Measurements from ENCODE around the gene LTF. TPM values are rescaled to one million over a fixed set of nuclear protein-coding genes. Genes with fewer than 3 reads are reported as not detected.

Gene LTF
- total and polyA plus RNA-seq, 7 donors, result 0.73 to 3.8 (median 2.0) TPM

GRCh38 chr3:46472736-46473135 lies 8.0 kb upstream of the LTF start:
- no peaks in the 10 kb centered on the region for H3K9me3 ChIP-seq
- no peak for DNase-seq
- H3K27ac ChIP-seq, result no peak overlapping the region
- 90 to 95% (median 93%) methylated on average over 2 of the region's 2 CpGs for WGBS, 3 donors
- no peaks in the 10 kb centered on the region for H3K27me3 ChIP-seq (ENCODE audit: insufficient read depth in 3 of 3, low read length in 2 of 3)
- H3K36me3 ChIP-seq (ENCODE audit: insufficient read depth in 1 of 2, low read depth in 1 of 2), result no peaks in the 10 kb centered on the region
- H3K4me1 ChIP-seq, result peaks cover 19% of the 10 kb centered on the region
- intact Hi-C loops (cut with DNase I), result no loop called here
- no peak for TF ChIP-seq CTCF (IDR thresholded peaks at IDR 0.05)
- no peak for ATAC-seq
- H3K4me3 ChIP-seq, result no peak overlapping the region

GRCh38 chr3:46471371-46471914 lies 6.7 kb upstream of the LTF start:
- no peak for TF ChIP-seq CTCF (IDR thresholded peaks at IDR 0.05)
- ATAC-seq, result no peak
- no peaks in the 10 kb centered on the region for H3K9me3 ChIP-seq
- DNase-seq, result no peak
- H3K4me1 ChIP-seq, result peaks cover 19% of the 10 kb centered on the region
- 92 to 95% (median 92%) methylated on average over 5 of the region's 5 CpGs for WGBS, 3 donors
- no peak overlapping the region for H3K4me3 ChIP-seq
- no peaks in the 10 kb centered on the region for H3K36me3 ChIP-seq (ENCODE audit: insufficient read depth in 1 of 2, low read depth in 1 of 2)
- intact Hi-C loops (cut with DNase I), result no loop called here
- H3K27me3 ChIP-seq (ENCODE audit: insufficient read depth in 3 of 3, low read length in 2 of 3), result no peaks in the 10 kb centered on the region
- no peak overlapping the region for H3K27ac ChIP-seq

- TF ChIP-seq CTCF (IDR thresholded peaks at IDR 0.05), result no peak
- no peaks in the 10 kb centered on the region for H3K9me3 ChIP-seq
- WGBS, 3 donors, result 89 to 96% (median 95%) methylated on average over 4 of the region's 4 CpGs
- H3K36me3 ChIP-seq (ENCODE audit: insufficient read depth in 1 of 2, low read depth in 1 of 2), result no peaks in the 10 kb centered on the region
- no peaks in the 10 kb centered on the region for H3K27me3 ChIP-seq (ENCODE audit: insufficient read depth in 3 of 3, low read length in 2 of 3)
- H3K4me3 ChIP-seq, result no peak overlapping the region
- peaks cover 19% of the 10 kb centered on the region for H3K4me1 ChIP-seq
- no peak for DNase-seq
- no peak for ATAC-seq
- H3K27ac ChIP-seq, result no peak overlapping the region
- intact Hi-C loops (cut with DNase I), result no loop called here
Observed at GRCh38 chr3:46470831-46471230, 6.1 kb upstream of the LTF start.

- DNase-seq (no peak), ATAC-seq (peak in 3 of 4 donors; percentile 42 to 52 (median 46))
- WGBS, 3 donors, result 20 to 45% (median 27%) methylated on average over 3 of the region's 3 CpGs
- Histone ChIP-seq H3K27me3 (ENCODE audit: insufficient read depth in 3 of 3, low read length in 2 of 3) (no peaks in the 10 kb centered on the region), H3K27ac (no peak overlapping the region), H3K9me3 (no peaks in the 10 kb centered on the region), H3K36me3 (ENCODE audit: insufficient read depth in 1 of 2, low read depth in 1 of 2) (no peaks in the 10 kb centered on the region), H3K4me3 (no peak overlapping the region), H3K4me1 (peaks cover 19% of the 10 kb centered on the region)
- intact Hi-C loops (cut with DNase I), result no loop called here
- no peak for TF ChIP-seq CTCF (IDR thresholded peaks at IDR 0.05)
Observed at GRCh38 chr3:46469680-46470357, 5.1 kb upstream of the LTF start.
